ENCODE data around the gene ITM2B. TPM values are rescaled to one million over a fixed set of nuclear protein-coding genes. Genes with fewer than 3 reads are reported as not detected.
A peak's percentile ranks its signal among the peaks of the same experiment; 100 is the strongest.

ITM2B gene
- total RNA-seq, 1 donor from 2014 or later, result 196 TPM

- no peak for DNase-seq (ENCODE audit: low spot score, unreplicated experiment)
Measured at GRCh38 chr13:48242677-48243076, 9.7 kb downstream of the ITM2B start.

GRCh38 chr13:48244159-48244558 lies 11.2 kb downstream of the ITM2B start:
- Mint-ChIP-seq H3K27ac (no peak overlapping the region), H3K4me1 (ENCODE audit: low read depth) (peaks cover 8% of the 10 kb centered on the region), H3K27me3 (peaks cover 21% of the 10 kb centered on the region), H3K9me3 (ENCODE audit: low read depth) (no peaks in the 10 kb centered on the region), H3K4me3 (ENCODE audit: low read depth) (no peak overlapping the region), H3K36me3 (ENCODE audit: insufficient read depth) (peaks cover 10% of the 10 kb centered on the region)
- DNase-seq (ENCODE audit: low spot score, unreplicated experiment), result no peak
- TF ChIP-seq, protein P1, sequence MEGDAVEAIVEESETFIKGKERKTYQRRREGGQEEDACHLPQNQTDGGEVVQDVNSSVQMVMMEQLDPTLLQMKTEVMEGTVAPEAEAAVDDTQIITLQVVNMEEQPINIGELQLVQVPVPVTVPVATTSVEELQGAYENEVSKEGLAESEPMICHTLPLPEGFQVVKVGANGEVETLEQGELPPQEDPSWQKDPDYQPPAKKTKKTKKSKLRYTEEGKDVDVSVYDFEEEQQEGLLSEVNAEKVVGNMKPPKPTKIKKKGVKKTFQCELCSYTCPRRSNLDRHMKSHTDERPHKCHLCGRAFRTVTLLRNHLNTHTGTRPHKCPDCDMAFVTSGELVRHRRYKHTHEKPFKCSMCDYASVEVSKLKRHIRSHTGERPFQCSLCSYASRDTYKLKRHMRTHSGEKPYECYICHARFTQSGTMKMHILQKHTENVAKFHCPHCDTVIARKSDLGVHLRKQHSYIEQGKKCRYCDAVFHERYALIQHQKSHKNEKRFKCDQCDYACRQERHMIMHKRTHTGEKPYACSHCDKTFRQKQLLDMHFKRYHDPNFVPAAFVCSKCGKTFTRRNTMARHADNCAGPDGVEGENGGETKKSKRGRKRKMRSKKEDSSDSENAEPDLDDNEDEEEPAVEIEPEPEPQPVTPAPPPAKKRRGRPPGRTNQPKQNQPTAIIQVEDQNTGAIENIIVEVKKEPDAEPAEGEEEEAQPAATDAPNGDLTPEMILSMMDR (IDR thresholded peaks at IDR 0.05; ENCODE audit: unreplicated experiment), result no peak

More at GRCh38 chr13:48242677-48243076, 9.7 kb downstream of the ITM2B start:
- Mint-ChIP-seq H3K4me3 (ENCODE audit: low read depth) (no peak overlapping the region), H3K9me3 (ENCODE audit: low read depth) (no peaks in the 10 kb centered on the region), H3K4me1 (ENCODE audit: low read depth) (peaks cover 8% of the 10 kb centered on the region), H3K27ac (no peak overlapping the region), H3K27me3 (peaks cover 22% of the 10 kb centered on the region), H3K36me3 (ENCODE audit: insufficient read depth) (peaks cover 8% of the 10 kb centered on the region)
- TF ChIP-seq, protein P1 (IDR thresholded peaks at IDR 0.05; ENCODE audit: unreplicated experiment), result no peak

GRCh38 chr13:48246102-48246501 lies 13.1 kb downstream of the ITM2B start:
- peaks cover 8% of the 10 kb centered on the region for H3K4me1 Mint-ChIP-seq (ENCODE audit: low read depth)
- H3K27me3 Mint-ChIP-seq, result peaks cover 13% of the 10 kb centered on the region
- H3K4me3 Mint-ChIP-seq (ENCODE audit: low read depth), result no peak overlapping the region
- no peak overlapping the region for H3K27ac Mint-ChIP-seq
- no peak for DNase-seq (ENCODE audit: low spot score, unreplicated experiment)
- no peaks in the 10 kb centered on the region for H3K9me3 Mint-ChIP-seq (ENCODE audit: low read depth)
- TF ChIP-seq, protein P1 (IDR thresholded peaks at IDR 0.05; ENCODE audit: unreplicated experiment), result no peak
- H3K36me3 Mint-ChIP-seq (ENCODE audit: insufficient read depth), result peaks cover 5% of the 10 kb centered on the region

DNA sequence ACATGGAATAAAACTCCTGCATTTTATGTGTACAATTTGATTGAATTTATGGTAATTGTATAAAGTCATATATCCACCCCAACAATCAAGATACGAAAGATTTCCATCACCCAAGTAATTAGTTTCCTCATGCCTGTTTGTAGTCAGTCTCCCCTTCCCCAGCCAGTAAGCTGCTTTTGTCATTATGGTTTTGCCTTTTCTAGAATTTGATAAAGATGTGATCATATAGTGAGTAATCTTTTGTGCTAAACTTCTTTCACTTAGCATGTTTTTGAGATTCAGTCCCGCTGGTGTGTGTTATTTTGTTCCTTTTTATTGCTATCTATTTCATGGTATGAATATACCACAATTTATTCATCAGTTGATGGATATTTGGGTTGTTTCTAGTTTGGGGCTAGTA lies 16.0 kb downstream of the ITM2B start:
- Mint-ChIP-seq H3K27ac (peak overlapping the region; percentile 50), H3K9me3 (ENCODE audit: low read depth) (no peaks in the 10 kb centered on the region), H3K27me3 (peaks cover 5% of the 10 kb centered on the region), H3K4me3 (ENCODE audit: low read depth) (no peak overlapping the region), H3K4me1 (ENCODE audit: low read depth) (peaks cover 5% of the 10 kb centered on the region), H3K36me3 (ENCODE audit: insufficient read depth) (peaks cover 11% of the 10 kb centered on the region)
- TF ChIP-seq, protein P1 (IDR thresholded peaks at IDR 0.05; ENCODE audit: unreplicated experiment), result no peak
- no peak for DNase-seq (ENCODE audit: low spot score, unreplicated experiment)

DNA sequence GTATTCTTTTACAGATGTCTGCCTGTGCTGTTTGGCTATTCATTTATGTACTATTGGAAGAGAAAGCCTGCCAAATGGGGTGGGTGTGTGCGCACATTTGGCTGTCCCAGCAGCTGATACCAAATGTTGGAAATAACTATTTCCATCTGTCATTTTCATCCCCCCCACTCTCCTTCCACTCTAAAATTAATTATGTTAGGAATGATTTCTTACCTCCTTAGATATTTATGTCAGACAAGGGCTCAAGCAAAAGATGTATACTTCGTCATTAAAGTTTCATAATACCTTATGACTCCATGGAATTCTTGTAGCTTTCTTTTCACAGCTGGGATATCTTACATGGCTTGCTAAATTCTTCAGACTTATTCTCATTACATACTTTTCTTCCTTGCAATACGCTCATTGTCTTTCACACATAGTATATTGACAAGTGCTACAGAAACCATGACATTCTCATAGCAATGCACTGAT lies 18.6 kb downstream of the ITM2B start:
- no peak overlapping the region for H3K27ac Mint-ChIP-seq
- no peak overlapping the region for H3K4me3 Mint-ChIP-seq (ENCODE audit: low read depth)
- DNase-seq (ENCODE audit: low spot score, unreplicated experiment), result no peak
- H3K27me3 Mint-ChIP-seq, result no peaks in the 10 kb centered on the region
- peaks cover 13% of the 10 kb centered on the region for H3K4me1 Mint-ChIP-seq (ENCODE audit: low read depth)
- H3K9me3 Mint-ChIP-seq (ENCODE audit: low read depth), result no peaks in the 10 kb centered on the region
- TF ChIP-seq, protein P1 (IDR thresholded peaks at IDR 0.05; ENCODE audit: unreplicated experiment), result no peak
- peaks cover 23% of the 10 kb centered on the region for H3K36me3 Mint-ChIP-seq (ENCODE audit: insufficient read depth)

Data from progenitor cell of endocrine pancreas (in vitro differentiated cells).